Medulla oblongata (tissue), 1 donor: ENCODE data around the gene FBXW11.

Experiments used
- DNase-seq: peaks from one replicate; pipeline ENCODE4 v3.0.0-alpha.2; 2015; ENCODE audit errors: extremely low spot score

The FBXW11 gene

GRCh38 chr5:172006321-172007174 is at the start of gene FBXW11:
FBXW11 (minus strand) TSS chr5:172006638; CDS start chr5:172006502, 136 bp downstream.
- peak; percentile 98 for DNase-seq

GRCh38 chr5:172055996-172056395 is 49.6 kb upstream of the FBXW11 start:
- DNase-seq = no peak

- no peak for DNase-seq
Measured at GRCh38 chr5:172055421-172055820, 49.0 kb upstream of the FBXW11 start.

- DNase-seq = no peak
Measured at GRCh38 chr5:172054611-172055153, 48.2 kb upstream of the FBXW11 start.

GRCh38 chr5:172052450-172053236 is 46.2 kb upstream of the FBXW11 start:
- no peak for DNase-seq

GRCh38 chr5:172051643-172052339 is 45.4 kb upstream of the FBXW11 start:
- no peak for DNase-seq

GRCh38 chr5:172050080-172050479 is 43.6 kb upstream of the FBXW11 start:
- no peak for DNase-seq

GRCh38 chr5:172049226-172049796 is 42.9 kb upstream of the FBXW11 start:
- DNase-seq = no peak

GRCh38 chr5:172048539-172049101 is 42.2 kb upstream of the FBXW11 start:
- DNase-seq = no peak

- no peak for DNase-seq
Measured at GRCh38 chr5:172048170-172048422, 41.7 kb upstream of the FBXW11 start.

GRCh38 chr5:172046593-172046992 is 40.2 kb upstream of the FBXW11 start:
- no peak for DNase-seq

GRCh38 chr5:172045315-172045632 is 38.8 kb upstream of the FBXW11 start:
- no peak for DNase-seq

- no peak for DNase-seq
Measured at GRCh38 chr5:172044631-172045314, 38.3 kb upstream of the FBXW11 start.

- DNase-seq = no peak
Measured at GRCh38 chr5:172043865-172044264, 37.4 kb upstream of the FBXW11 start.

- no peak for DNase-seq
Measured at GRCh38 chr5:172042183-172042582, 35.7 kb upstream of the FBXW11 start.

- DNase-seq = no peak
Measured at GRCh38 chr5:172038167-172038566, 31.7 kb upstream of the FBXW11 start.

GRCh38 chr5:172035049-172035448 is 28.6 kb upstream of the FBXW11 start:
- no peak for DNase-seq

- DNase-seq = no peak
Measured at GRCh38 chr5:172031894-172032461, 25.5 kb upstream of the FBXW11 start.

- DNase-seq = no peak
Measured at GRCh38 chr5:172029876-172030275, 23.4 kb upstream of the FBXW11 start.

GRCh38 chr5:172028167-172028566 is 21.7 kb upstream of the FBXW11 start:
- no peak for DNase-seq
